GM21423 (cell line): ENCODE data around the gene SMAD7.

Experiments
- ATAC-seq: cut with Tn5 transposase; IDR thresholded peaks from one replicate; pipeline ENCODE4 v1.9.1; 2021; ENCODE audit warnings: mild to moderate bottlenecking, moderate library complexity; ENCODE audit not compliant: unreplicated experiment

The SMAD7 gene

GRCh38 chr18:48950536-48951447 lies at the start of gene SMAD7:
TSS of gene SMAD7 (minus strand) at chr18:48950965. CDS start at chr18:48950424, 541 bp downstream.
- ATAC-seq = no peak

GRCh38 chr18:48999569-48999968 lies 48.8 kb upstream of the SMAD7 start:
- no peak for ATAC-seq

- ATAC-seq = no peak
Measured at GRCh38 chr18:48997985-48998831, 47.4 kb upstream of the SMAD7 start.

GRCh38 chr18:48997681-48997984 lies 46.9 kb upstream of the SMAD7 start:
- ATAC-seq = no peak

- no peak for ATAC-seq
Measured at GRCh38 chr18:48996901-48997463, 46.2 kb upstream of the SMAD7 start.

GRCh38 chr18:48996041-48996440 lies 45.3 kb upstream of the SMAD7 start:
- no peak for ATAC-seq

- no peak for ATAC-seq
Measured at GRCh38 chr18:48994926-48995835, 44.4 kb upstream of the SMAD7 start.

GRCh38 chr18:48994044-48994651 lies 43.4 kb upstream of the SMAD7 start:
- no peak for ATAC-seq

GRCh38 chr18:48993586-48993985 lies 42.8 kb upstream of the SMAD7 start:
- no peak for ATAC-seq

GRCh38 chr18:48992791-48993555 lies 42.2 kb upstream of the SMAD7 start:
- ATAC-seq = peak; percentile 84

GRCh38 chr18:48992133-48992532 lies 41.4 kb upstream of the SMAD7 start:
- ATAC-seq = no peak

GRCh38 chr18:48991676-48992075 lies 40.9 kb upstream of the SMAD7 start:
- ATAC-seq = no peak

- no peak for ATAC-seq
Measured at GRCh38 chr18:48991319-48991660, 40.5 kb upstream of the SMAD7 start.

- ATAC-seq = no peak
Measured at GRCh38 chr18:48990481-48991318, 39.9 kb upstream of the SMAD7 start.

- no peak for ATAC-seq
Measured at GRCh38 chr18:48989304-48990303, 38.8 kb upstream of the SMAD7 start.

- no peak for ATAC-seq
Measured at GRCh38 chr18:48988508-48989303, 37.9 kb upstream of the SMAD7 start.

GRCh38 chr18:48987821-48988220 lies 37.1 kb upstream of the SMAD7 start:
- no peak for ATAC-seq
